ENCODE results near the gene ZNF565.
A peak's percentile ranks its signal among the peaks of the same experiment; 100 is the strongest.

ZNF565 gene

GRCh38 chr19:36149673-36150406 lies 64.6 kb downstream of the ZNF565 start:
- no peak for TF ChIP-seq CTCF (IDR thresholded peaks at IDR 0.05; ENCODE audit: control insufficient read depth, extremely low read depth, insufficient read depth)
- DNase-seq (ENCODE audit: low read depth): no peak
- H3K4me3 ChIP-seq (ENCODE audit: low read depth, low read length): no peak overlapping the region

- DNase-seq (ENCODE audit: low read depth): no peak
- TF ChIP-seq CTCF (IDR thresholded peaks at IDR 0.05; ENCODE audit: control insufficient read depth, extremely low read depth, insufficient read depth): no peak
- H3K4me3 ChIP-seq (ENCODE audit: low read depth, low read length): no peak overlapping the region
These were observed 69.8 kb downstream of the ZNF565 start for GRCh38 chr19:36144624-36145023.

GRCh38 chr19:36142496-36142895 lies 72.0 kb downstream of the ZNF565 start:
- no peak overlapping the region for H3K4me3 ChIP-seq (ENCODE audit: low read depth, low read length)
- TF ChIP-seq CTCF (IDR thresholded peaks at IDR 0.05; ENCODE audit: control insufficient read depth, extremely low read depth, insufficient read depth): no peak
- DNase-seq (ENCODE audit: low read depth): no peak

GRCh38 chr19:36142046-36142445 lies 72.4 kb downstream of the ZNF565 start:
- no peak for TF ChIP-seq CTCF (IDR thresholded peaks at IDR 0.05; ENCODE audit: control insufficient read depth, extremely low read depth, insufficient read depth)
- no peak for DNase-seq (ENCODE audit: low read depth)
- no peak overlapping the region for H3K4me3 ChIP-seq (ENCODE audit: low read depth, low read length)

GRCh38 chr19:36141039-36141927 lies 73.2 kb downstream of the ZNF565 start:
- TF ChIP-seq CTCF (IDR thresholded peaks at IDR 0.05; ENCODE audit: control insufficient read depth, extremely low read depth, insufficient read depth): no peak
- peak; percentile 52 for DNase-seq (ENCODE audit: low read depth)

GRCh38 chr19:36140304-36141038 lies 74.0 kb downstream of the ZNF565 start:
- no peak for DNase-seq (ENCODE audit: low read depth)
- no peak for TF ChIP-seq CTCF (IDR thresholded peaks at IDR 0.05; ENCODE audit: control insufficient read depth, extremely low read depth, insufficient read depth)
- H3K4me3 ChIP-seq (ENCODE audit: low read depth, low read length): peak overlapping the region; percentile 90

More at GRCh38 chr19:36141039-36141927, 73.2 kb downstream of the ZNF565 start:
- peak overlapping the region; percentile 90 for H3K4me3 ChIP-seq (ENCODE audit: low read depth, low read length)

All from LNCaP clone FGC (cell line).